ENCODE results near the gene ZBTB5.

The ZBTB5 gene

DNA sequence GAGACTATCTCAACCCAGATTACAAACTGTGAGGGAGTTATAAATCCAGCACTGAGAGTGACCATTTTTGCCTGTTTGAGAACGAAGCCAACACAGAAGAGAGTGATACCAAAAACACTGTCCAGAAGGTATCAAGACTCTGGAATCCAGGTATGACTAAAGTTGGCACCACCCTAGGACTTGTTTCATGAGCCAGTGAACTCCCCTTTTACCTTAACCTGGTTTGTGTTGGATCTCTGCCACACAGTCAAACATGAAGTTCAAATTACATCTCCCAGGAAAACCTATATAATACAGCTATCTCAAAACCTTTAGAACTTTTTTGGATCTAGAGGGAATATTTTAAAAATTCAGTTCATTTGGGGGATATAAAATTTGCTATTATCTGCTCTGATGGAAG lies 11.4 kb downstream of the ZBTB5 start:
- no peak for DNase-seq (ENCODE audit: low read depth in 2 of 3, low spot score in 2 of 3)

GRCh38 chr9:37452611-37453010 lies 12.6 kb downstream of the ZBTB5 start:
- DNase-seq (ENCODE audit: low read depth in 2 of 3, low spot score in 2 of 3) = no peak

GRCh38 chr9:37451628-37452027 lies 13.6 kb downstream of the ZBTB5 start:
- no peak for DNase-seq (ENCODE audit: low read depth in 2 of 3, low spot score in 2 of 3)

GRCh38 chr9:37449862-37450632 lies 15.2 kb downstream of the ZBTB5 start:
- no peak for DNase-seq (ENCODE audit: low read depth in 2 of 3, low spot score in 2 of 3)

DNA sequence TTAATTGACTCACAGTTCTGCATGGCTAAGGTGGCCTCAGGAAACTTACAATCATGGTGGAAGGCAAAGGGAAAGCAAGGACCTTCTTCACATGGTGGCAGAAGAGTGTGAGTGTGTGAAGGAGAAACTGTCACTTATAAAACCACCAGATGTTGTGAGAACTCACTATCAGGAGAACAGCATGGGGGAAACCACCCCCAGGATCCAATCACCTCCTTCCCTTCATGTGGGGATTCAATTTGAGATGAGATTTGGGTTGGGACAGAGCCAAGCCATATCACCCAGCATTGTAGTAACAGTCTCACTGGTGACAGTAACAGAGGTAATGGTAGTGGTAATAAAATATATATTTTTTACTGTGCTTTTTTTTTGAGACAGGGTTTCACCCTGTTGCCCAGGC lies 18.1 kb downstream of the ZBTB5 start:
- no peak for DNase-seq (ENCODE audit: low read depth in 2 of 3, low spot score in 2 of 3)

GRCh38 chr9:37446401-37446800 lies 18.8 kb downstream of the ZBTB5 start:
- DNase-seq (ENCODE audit: low read depth in 2 of 3, low spot score in 2 of 3) = no peak

GRCh38 chr9:37445832-37446231 lies 19.4 kb downstream of the ZBTB5 start:
- no peak for DNase-seq (ENCODE audit: low read depth in 2 of 3, low spot score in 2 of 3)

DNA sequence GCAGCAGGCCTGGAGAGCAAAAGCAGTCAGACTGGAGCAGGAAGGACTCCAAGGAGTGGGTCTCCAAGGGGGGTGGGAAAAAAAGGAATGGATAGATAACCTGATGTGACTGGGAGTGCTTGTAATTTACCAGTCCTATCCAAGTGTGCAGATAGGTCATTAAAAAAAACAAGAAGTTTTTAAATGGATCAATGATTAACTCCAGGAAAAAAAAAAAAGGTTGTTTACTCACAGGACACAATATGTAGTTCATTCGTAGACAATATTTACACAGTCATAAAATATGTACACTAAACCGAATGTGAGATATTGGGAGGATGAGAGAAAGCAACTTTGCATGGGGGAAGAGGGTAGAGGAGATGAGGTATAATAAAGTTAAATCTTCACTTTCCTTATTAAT lies 20.4 kb downstream of the ZBTB5 start:
- no peak for DNase-seq (ENCODE audit: low read depth in 2 of 3, low spot score in 2 of 3)

DNA sequence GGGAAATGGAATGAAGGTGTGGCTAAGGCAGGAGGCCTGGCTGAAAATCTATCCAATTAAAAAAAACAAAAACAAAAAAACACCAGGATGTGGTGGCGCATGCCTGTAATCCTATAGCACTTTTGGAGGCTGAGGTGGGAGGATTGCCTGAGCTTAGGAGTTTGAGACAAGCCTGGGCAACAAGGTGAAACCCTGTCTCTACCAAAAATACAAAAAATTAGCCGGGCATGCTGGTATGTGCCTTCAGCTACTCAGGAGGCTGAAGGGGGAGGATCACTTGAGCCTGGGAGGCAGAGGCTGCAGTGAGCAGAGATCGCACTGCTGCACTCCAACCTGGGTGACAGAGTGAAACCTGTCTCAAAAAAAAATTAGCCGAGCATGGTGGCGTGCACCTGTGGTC lies 21.7 kb downstream of the ZBTB5 start:
- no peak for DNase-seq (ENCODE audit: low read depth in 2 of 3, low spot score in 2 of 3)

DNA sequence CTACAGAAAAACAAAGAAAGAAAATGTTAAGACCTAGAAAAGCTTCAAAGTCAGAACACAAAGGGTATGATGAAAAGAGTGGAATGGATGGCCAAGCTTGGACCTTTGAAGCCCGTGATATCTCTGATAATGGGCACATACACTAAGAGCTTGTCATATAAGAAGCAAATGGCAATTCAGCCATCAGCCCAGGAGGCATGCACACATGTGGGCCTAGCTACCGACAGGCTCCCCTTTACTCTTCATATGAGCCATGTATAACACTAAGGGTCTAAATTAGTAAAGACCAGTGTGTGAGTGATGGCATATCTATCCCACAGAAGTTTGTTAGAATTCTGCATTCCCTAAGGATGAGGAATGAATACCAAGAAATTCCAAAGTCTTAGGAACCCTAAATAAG lies 22.7 kb downstream of the ZBTB5 start:
- no peak for DNase-seq (ENCODE audit: low read depth in 2 of 3, low spot score in 2 of 3)

DNA sequence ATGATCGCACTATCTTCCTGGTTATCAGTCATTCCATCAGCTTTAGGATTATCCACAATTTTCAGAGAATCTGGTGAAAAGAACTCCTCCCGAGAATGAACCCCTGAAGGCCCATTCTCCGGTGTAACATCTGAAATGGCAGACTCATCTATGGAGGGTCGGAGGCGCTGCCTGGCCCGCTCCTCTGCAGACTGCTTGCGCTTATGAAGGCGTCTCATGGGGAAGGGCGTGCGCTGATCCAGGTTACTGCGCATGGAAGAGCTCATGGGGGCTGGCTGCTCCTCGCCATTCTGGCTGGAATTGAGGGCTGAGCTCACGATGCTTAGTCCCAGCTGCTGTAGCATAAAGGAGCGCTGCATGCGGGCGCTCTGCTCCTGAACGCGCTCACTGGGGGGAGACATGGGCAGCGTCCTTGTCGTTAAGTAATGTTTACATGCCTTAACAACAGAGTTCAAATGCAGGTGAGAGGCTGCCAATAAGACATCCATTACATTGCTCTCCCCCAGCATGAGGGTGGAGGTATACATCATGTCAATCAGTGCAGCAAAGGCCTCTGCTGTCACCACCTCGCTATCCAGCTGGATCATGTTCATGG lies 23.4 kb downstream of the ZBTB5 start:
- DNase-seq (ENCODE audit: low read depth in 2 of 3, low spot score in 2 of 3) = no peak

- DNase-seq (ENCODE audit: low read depth in 2 of 3, low spot score in 2 of 3) = no peak
Measured at GRCh38 chr9:37438359-37438758, 26.9 kb downstream of the ZBTB5 start.

DNA sequence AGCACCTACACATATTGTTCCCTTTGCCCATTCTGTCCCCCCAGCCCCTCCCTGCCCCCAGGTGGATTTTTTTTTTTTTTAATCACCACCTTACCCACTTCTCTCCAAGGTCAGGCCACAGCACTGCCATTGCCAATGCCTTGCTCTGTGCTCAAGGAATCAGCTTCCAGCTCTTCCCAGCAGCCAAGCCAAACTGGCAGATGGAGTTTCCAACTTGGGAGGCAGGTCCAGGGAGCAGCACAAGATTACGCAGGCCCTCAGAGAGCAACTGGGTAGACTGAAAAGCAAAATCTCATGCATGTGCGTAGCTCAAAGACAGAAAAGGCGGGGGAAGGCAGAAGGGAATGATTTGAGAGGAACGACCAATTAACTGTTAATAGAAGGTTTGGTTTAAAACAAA lies 27.6 kb downstream of the ZBTB5 start:
- no peak for DNase-seq (ENCODE audit: low read depth in 2 of 3, low spot score in 2 of 3)

GRCh38 chr9:37437010-37437409 lies 28.2 kb downstream of the ZBTB5 start:
- no peak for DNase-seq (ENCODE audit: low read depth in 2 of 3, low spot score in 2 of 3)

DNA sequence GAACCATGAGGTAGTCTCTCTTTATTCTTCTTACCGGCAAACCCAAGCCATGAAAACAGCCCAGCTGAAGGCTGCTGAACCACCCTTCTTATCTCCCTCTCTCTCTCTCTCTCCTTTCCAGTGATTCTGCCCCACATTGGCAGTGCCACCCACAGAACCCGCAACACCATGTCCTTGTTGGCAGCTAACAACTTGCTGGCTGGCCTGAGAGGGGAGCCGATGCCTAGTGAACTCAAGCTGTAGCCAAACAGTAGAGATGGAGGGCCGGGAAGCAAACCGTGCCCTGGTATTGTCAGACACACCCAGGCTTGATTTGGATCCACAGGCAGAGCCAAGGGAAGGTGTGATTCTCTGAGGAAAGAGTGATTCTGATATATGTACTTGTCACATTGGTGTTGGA lies 28.7 kb downstream of the ZBTB5 start:
- no peak for DNase-seq (ENCODE audit: low read depth in 2 of 3, low spot score in 2 of 3)

GRCh38 chr9:37433867-37434371 lies 31.3 kb downstream of the ZBTB5 start:
- no peak for DNase-seq (ENCODE audit: low read depth in 2 of 3, low spot score in 2 of 3)

DNA sequence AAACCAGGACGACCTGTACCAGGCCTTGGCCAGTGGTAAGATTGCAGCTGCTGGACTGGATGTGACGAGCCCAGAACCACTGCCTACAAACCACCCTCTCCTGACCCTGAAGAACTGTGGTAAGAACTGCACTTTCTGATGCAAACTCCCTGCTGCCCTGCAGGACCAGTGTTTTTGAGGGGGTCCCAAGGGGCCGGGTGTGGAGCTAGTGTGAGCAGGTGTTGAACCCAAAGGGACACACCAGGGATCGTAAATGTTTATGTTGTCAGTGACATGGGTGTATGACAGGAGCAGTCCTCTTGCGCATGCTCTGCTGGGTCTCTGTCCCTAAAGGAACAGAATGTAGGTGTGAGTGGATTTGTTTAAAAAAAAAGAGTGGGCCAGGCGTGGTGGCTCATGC lies 33.2 kb downstream of the ZBTB5 start:
- no peak for DNase-seq (ENCODE audit: low read depth in 2 of 3, low spot score in 2 of 3)

GRCh38 chr9:37430841-37431597 lies 34.2 kb downstream of the ZBTB5 start:
- DNase-seq (ENCODE audit: low read depth in 2 of 3, low spot score in 2 of 3) = no peak

GRCh38 chr9:37429441-37430285 lies 35.6 kb downstream of the ZBTB5 start:
- DNase-seq (ENCODE audit: low read depth in 2 of 3, low spot score in 2 of 3) = no peak

GRCh38 chr9:37428345-37428744 lies 36.9 kb downstream of the ZBTB5 start:
- no peak for DNase-seq (ENCODE audit: low read depth in 2 of 3, low spot score in 2 of 3)

DNA sequence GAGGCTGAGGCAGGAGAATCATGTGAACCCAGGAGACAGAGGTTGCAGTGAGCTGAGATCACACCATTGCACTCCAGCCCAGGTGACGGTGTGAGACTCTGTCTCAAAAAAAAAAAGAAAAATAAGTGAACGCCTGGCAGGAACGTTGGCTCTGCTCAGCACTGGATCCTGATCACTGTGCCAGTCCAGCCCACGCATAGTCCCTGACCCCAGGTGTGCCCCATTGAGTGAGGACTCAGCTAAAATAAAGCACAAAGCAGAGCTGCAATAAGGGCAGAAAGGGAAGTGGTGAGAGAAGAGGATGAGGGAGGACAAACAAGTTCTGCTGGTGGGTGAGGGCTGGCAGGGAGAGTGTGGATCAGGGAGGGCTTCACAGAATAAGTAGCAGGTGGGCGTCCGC lies 38.4 kb downstream of the ZBTB5 start:
- DNase-seq (ENCODE audit: low read depth in 2 of 3, low spot score in 2 of 3) = no peak

All from activated CD8-positive, alpha-beta memory T cell treated with anti-CD3 and anti-CD28 coated beads for 48 hours (primary cell).